ENCODE results near the gene EPB42.
"Not testable (repeated sequence)": the region's sequence is repeated elsewhere in the genome, so short reads cannot be mapped to it uniquely, and the experiment has no call there.

EPB42 gene

GRCh38 chr15:43185157-43186002, 35.4 kb downstream of the EPB42 start, which contains the start of gene CCNDBP1:
Gene CCNDBP1 (plus strand): TSS chr15:43185403. CDS start chr15:43185499, 96 bp downstream.
- DNase-seq (ENCODE audit: low read depth in 2 of 2), result peak; percentile 60 to 82

DNA sequence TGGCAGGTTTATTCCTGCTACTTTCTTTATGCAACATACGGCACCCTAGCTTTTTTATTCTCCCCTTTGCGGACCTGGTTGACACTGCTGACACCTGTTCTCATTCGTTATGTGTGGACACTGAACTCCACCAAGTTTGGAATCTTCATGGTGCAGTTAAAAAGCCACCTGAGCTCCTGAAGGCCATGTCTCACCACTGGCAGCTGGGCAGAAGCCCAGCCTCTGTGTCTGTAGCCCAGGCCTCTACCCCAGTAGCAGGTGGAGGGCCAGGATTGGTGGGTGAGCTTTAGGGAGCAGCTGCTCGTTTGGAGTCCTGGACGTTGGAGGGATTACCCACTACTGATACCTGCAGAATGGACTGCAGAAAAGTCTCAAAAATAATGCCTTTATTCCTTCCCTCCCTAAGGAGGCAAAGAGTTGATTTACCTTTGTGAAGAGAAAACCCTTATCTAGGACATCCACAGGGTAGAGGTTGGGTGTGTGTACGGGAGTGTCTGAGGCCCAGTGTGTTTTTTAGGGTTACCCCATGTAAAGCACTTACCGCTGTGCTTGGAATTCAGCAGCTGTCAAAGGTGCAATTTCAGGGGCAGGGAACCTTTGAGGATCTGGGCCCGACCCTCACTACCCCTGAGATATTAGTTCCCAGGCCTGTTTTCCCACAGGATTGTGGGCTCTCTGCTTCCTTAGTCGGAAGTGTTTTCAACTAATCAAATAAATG, 36.3 kb downstream of the EPB42 start:
- no peak for DNase-seq (ENCODE audit: low read depth in 2 of 2)

DNA sequence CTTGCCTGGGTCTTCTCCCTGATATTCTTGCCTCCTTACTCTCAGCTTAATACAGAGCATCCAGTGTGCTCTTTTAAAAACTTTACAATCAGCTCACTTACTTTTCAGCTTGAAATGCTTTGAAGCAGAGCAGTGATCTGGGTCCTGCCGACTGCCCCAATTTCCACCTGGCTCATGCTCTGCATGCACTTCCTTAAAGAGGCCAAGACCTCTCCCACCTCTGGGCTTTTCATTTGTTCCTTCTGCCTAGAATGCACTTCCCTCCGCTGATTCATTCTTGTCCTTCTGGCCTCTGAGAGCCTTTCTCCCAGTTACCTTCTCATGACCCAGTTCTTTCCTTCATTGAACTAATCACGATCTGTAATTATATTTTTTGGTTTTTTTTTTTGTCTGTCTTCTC, 37.5 kb downstream of the EPB42 start:
- no peak for DNase-seq (ENCODE audit: low read depth in 2 of 2)

DNA sequence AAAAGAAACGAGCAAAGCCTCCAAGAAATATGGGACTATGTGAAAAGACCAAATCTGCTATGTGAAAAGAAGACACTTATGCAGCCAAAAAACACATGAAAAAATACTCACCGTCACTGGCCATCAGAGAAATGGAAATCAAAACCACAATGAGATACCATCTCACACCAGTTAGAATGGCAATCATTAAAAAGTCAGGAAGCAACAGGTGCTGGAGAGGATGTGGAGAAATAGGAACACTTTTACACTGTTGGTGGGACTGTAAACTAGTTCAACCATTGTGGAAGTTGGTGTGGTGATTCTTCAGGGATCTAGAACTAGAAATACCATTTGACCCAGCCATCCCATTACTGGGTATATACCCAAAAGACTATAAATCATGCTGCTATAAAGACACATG, 43.7 kb downstream of the EPB42 start:
- not testable (repeated sequence) for DNase-seq (ENCODE audit: low read depth in 2 of 2)

DNA sequence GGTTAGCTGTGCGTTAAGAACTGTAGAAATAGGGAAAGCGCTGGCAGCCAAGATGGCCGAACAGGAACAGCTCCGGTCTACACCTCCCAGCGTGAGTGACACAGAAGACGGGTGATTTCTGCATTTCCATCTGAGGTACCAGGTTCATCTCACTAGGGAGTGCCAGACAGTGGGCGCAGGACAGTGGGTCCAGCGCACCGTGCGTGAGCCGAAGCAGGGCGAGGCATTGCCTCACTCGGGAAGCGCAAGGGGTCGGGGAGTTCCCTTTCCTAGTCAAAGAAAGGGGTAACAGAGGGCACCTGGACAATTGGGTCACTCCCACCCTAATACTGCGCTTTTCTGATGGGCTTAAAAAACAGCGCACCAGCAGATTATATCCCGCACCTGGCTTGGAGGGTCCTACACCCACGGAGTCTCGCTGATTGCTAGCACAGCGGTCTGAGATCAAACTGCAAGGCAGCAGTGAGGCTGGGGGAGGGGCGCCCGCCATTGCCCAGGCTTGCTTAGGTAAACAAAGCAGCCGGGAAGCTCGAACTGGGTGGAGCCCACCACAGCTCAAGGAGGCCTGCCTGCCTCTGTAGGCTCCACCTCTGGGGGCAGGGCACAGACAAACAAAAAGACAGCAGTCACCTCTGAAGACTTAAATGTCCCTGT, 45.0 kb downstream of the EPB42 start:
- DNase-seq (ENCODE audit: low read depth in 2 of 2), result not testable (repeated sequence)

GRCh38 chr15:43169888-43170287, 50.9 kb downstream of the EPB42 start:
- DNase-seq (ENCODE audit: low read depth in 2 of 2), result no peak

DNA sequence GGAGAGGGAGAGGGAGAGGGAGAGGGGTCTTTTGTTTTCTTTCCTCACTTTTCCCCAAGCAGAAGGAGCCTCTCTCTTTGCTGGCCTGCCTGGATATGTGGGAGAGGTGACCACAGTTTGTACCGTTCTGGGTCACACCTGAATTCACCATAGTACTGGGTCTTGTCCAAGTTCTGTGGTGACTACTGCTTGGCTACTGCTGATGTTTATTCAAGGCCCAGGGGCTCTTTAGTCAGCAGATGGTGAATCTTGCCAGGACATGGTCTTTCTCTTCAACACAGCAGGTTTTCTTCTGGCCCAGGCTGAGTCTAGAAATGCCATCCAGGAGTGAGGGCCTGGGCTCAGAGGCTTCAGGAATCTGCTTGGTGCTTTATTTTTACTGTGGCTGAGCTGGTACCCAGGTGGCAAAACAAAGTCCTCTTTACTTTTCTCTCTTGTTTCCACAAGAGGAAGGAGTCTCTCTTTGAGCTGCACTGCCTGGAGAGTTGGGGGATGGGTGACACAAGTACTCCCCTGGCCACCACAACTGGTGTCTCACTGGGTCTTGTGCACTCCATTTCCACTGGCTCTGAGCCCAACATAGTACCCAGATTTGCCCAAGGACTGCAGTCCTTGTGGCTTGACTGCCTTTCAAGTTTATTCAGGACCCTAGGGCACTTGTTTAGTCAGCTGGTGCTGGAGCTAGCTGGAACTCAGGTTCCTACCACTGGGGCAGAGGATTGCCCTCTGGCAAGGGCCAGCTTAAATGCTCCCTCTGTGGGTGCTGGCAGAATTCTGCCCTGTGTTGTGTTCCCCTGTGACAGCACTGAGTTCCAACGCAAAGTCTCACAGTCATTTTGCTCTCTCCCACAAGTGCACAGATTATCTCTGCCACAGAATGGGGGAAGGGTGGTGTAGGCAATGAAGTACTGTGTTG, 52.4 kb downstream of the EPB42 start:
- no peak for DNase-seq (ENCODE audit: low read depth in 2 of 2)

DNA sequence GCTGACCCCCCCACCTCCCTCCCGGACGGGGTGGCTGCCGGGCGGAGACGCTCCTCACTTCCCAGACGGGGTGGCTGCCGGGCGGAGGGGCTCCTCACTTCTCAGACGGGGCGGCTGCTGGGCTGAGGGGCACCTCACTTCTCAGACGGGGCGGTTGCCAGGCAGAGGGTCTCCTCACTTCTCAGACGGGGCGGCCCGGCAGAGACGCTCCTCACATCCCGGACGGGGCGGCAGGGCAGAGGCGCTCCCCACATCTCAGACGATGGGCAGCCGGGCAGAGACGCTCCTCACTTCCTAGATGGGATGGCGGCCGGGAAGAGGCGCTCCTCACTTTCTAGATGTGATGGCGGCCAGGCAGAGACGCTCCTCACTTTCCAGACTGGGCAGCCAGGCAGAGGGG, 53.6 kb downstream of the EPB42 start:
- not testable (repeated sequence) for DNase-seq (ENCODE audit: low read depth in 2 of 2)

GRCh38 chr15:43165801-43166325, 55.0 kb downstream of the EPB42 start:
- DNase-seq (ENCODE audit: low read depth in 2 of 2), result no peak

DNA sequence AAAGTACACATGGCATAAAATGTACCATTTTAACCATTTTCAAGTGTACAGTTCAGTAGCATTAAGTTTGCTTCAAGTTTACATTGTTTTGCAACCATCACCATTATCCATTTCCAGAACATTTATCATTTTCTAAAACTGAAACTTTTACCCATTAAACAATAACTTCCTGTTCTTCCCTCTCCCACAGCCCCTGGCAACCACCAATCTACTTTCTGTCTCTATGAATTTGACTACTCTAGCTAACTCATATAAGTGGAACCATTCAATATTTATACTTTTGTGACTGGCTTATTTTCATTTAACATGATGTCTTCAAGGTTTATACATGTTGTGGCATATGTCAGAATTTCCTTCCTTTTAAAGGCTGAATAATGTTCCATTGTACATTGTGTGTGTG, 67.5 kb downstream of the EPB42 start:
- no peak for DNase-seq (ENCODE audit: low read depth in 2 of 2)

DNA sequence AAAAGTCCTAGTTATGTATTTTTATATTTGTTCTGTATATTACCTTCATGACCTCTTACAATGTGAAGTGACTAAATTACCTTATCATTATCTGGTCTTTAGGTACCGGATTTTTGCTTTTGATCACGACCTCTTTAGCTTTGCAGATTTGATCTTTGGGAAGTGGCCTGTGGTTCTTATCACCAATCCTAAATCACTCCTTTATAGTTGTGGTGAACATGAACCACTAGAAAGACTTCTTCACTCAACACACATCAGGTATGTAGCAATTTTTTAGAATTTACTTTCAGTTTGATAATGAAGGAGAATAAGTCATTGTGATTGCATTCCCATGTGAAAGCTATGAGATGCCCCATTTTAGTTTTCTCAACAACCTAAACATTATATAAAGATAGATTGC, 69.1 kb downstream of the EPB42 start:
- DNase-seq (ENCODE audit: low read depth in 2 of 2), result no peak

DNA sequence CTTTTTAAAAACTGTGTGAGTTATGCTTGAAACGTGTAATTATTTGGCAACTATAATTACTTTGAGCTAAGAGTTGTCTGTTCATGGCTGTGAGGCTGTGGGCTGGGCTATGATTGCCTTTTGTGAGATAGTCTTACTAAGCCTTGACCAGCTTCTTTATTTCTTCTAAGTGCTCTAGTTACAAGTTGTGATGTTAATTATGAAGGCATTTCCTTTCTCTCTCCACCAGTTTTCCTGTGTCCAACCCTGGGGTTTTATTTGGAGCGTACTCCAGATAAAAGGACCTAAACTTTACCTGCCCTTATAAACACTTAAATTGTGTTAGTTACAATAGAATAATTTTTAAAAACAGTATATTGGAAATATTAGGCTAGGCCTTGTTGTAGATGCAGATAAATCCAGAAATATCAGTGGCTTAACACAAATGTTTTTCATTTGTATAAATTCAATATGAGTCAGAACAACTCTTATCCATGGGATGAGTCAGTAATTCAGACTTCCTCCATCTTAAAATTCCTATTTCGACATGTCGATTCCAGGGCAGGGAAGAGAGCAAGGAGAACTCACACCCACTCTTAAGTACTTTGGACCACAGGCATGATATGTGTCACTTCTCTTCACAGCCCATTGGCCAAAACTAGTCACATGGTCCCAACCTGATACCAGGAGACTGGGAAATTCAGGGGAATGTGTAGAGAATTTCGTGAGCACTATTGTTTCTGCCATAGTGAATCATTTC, 70.5 kb downstream of the EPB42 start:
- DNase-seq (ENCODE audit: low read depth in 2 of 2), result no peak
